NCI-H2081 treated with DMSO at 0.1 percent for 48 hours (cell line): ENCODE data around the gene APBA1.

Experiments used
- DNase-seq: peaks from one replicate; lab custom pipeline; 2025; lab: John Stamatoyannopoulos, UW

APBA1 gene

GRCh38 chr9:69657269-69657668, 14.9 kb downstream of the APBA1 start:
- DNase-seq = no peak

GRCh38 chr9:69655065-69655464, 17.1 kb downstream of the APBA1 start:
- no peak for DNase-seq

- DNase-seq = no peak
These were observed 18.9 kb downstream of the APBA1 start for GRCh38 chr9:69653261-69653660.

GRCh38 chr9:69649566-69650250, 22.5 kb downstream of the APBA1 start:
- no peak for DNase-seq

GRCh38 chr9:69647804-69648203, 24.4 kb downstream of the APBA1 start:
- no peak for DNase-seq

GRCh38 chr9:69646810-69647209, 25.4 kb downstream of the APBA1 start:
- no peak for DNase-seq

- DNase-seq = no peak
These were observed 26.7 kb downstream of the APBA1 start for GRCh38 chr9:69645488-69645887.

GRCh38 chr9:69643098-69643497, 29.1 kb downstream of the APBA1 start:
- DNase-seq = no peak

- no peak for DNase-seq
These were observed 34.4 kb downstream of the APBA1 start for GRCh38 chr9:69637817-69638200.

GRCh38 chr9:69637193-69637816, 34.9 kb downstream of the APBA1 start:
- no peak for DNase-seq

- DNase-seq = no peak
These were observed 38.5 kb downstream of the APBA1 start for GRCh38 chr9:69633716-69634115.

- no peak for DNase-seq
These were observed 39.4 kb downstream of the APBA1 start for GRCh38 chr9:69632768-69633167.

- DNase-seq = no peak
These were observed 44.9 kb downstream of the APBA1 start for GRCh38 chr9:69627281-69627680.

- DNase-seq = no peak
These were observed 48.9 kb downstream of the APBA1 start for GRCh38 chr9:69623276-69623675.

- no peak for DNase-seq
These were observed 49.5 kb downstream of the APBA1 start for GRCh38 chr9:69622676-69623075.

GRCh38 chr9:69621730-69622460, 50.3 kb downstream of the APBA1 start:
- DNase-seq = no peak

GRCh38 chr9:69620731-69621130, 51.4 kb downstream of the APBA1 start:
- DNase-seq = no peak

GRCh38 chr9:69619233-69619632, 52.9 kb downstream of the APBA1 start:
- DNase-seq = no peak

GRCh38 chr9:69617006-69617405, 55.2 kb downstream of the APBA1 start:
- no peak for DNase-seq

- DNase-seq = no peak
These were observed 56.3 kb downstream of the APBA1 start for GRCh38 chr9:69615880-69616279.

- DNase-seq = no peak
These were observed 61.0 kb downstream of the APBA1 start for GRCh38 chr9:69611221-69611620.

- no peak for DNase-seq
These were observed 63.0 kb downstream of the APBA1 start for GRCh38 chr9:69609156-69609555.

GRCh38 chr9:69606089-69606488, 66.1 kb downstream of the APBA1 start:
- DNase-seq = no peak
